ENCODE data around the gene RSPH1.

DNA sequence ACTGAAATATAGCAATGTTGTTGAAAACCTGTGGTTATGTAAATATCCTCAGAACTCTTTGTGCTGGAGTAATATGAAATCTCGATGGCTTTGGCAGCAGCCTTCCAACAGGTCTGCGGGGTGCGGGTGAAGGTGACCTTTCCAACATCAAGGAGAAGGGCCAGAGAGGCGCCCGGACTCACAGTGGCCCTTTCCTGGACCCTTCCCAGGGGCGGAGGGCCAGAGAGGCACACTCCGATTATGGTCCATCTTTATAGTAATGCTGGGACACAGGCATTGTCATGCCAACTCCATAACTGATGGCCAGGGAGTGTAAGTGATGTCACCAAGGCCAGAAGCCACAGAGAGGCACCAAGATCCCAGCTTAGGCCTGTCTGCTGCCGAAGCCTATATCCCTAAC is 35.7 kb upstream of the RSPH1 start:
- TF ChIP-seq, protein P1, sequence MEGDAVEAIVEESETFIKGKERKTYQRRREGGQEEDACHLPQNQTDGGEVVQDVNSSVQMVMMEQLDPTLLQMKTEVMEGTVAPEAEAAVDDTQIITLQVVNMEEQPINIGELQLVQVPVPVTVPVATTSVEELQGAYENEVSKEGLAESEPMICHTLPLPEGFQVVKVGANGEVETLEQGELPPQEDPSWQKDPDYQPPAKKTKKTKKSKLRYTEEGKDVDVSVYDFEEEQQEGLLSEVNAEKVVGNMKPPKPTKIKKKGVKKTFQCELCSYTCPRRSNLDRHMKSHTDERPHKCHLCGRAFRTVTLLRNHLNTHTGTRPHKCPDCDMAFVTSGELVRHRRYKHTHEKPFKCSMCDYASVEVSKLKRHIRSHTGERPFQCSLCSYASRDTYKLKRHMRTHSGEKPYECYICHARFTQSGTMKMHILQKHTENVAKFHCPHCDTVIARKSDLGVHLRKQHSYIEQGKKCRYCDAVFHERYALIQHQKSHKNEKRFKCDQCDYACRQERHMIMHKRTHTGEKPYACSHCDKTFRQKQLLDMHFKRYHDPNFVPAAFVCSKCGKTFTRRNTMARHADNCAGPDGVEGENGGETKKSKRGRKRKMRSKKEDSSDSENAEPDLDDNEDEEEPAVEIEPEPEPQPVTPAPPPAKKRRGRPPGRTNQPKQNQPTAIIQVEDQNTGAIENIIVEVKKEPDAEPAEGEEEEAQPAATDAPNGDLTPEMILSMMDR (conservative IDR thresholded peaks at IDR 0.05), result no peak
- TF ChIP-seq ZFX (IDR thresholded peaks at IDR 0.05), result no peak

All from C4-2B (cell line).